ENCODE measurements around the gene SNHG17.

Gene SNHG17

GRCh38 chr20:38454556-38455473 is 19.7 kb upstream of the SNHG17 start:
- TF ChIP-seq CTCF (IDR thresholded peaks at IDR 0.05; ENCODE audit: low read depth, low read length): no peak
- no peak overlapping the region for H3K4me3 ChIP-seq (replicated peaks in 1 of 2; ENCODE audit: low read depth in 2 of 2, low read length in 2 of 2)
- DNase-seq (ENCODE audit: low read depth in 2 of 2): no peak

GRCh38 chr20:38453941-38454340 is 18.8 kb upstream of the SNHG17 start:
- no peak for DNase-seq (ENCODE audit: low read depth in 2 of 2)
- TF ChIP-seq CTCF (IDR thresholded peaks at IDR 0.05; ENCODE audit: low read depth, low read length): no peak
- no peak overlapping the region for H3K4me3 ChIP-seq (replicated peaks in 1 of 2; ENCODE audit: low read depth in 2 of 2, low read length in 2 of 2)

- no peak overlapping the region for H3K4me3 ChIP-seq (replicated peaks in 1 of 2; ENCODE audit: low read depth in 2 of 2, low read length in 2 of 2)
- DNase-seq (ENCODE audit: low read depth in 2 of 2): peak; percentile 68 to 79
- TF ChIP-seq CTCF (IDR thresholded peaks at IDR 0.05; ENCODE audit: low read depth, low read length): no peak
Measured at GRCh38 chr20:38452880-38453624, 17.9 kb upstream of the SNHG17 start.

- peak in 1 of 2 donors; percentile 89 for DNase-seq (ENCODE audit: low read depth in 2 of 2)
- no peak overlapping the region for H3K4me3 ChIP-seq (replicated peaks in 1 of 2; ENCODE audit: low read depth in 2 of 2, low read length in 2 of 2)
- no peak for TF ChIP-seq CTCF (IDR thresholded peaks at IDR 0.05; ENCODE audit: low read depth, low read length)
Measured at GRCh38 chr20:38450412-38450975, 15.4 kb upstream of the SNHG17 start.

- TF ChIP-seq CTCF (IDR thresholded peaks at IDR 0.05; ENCODE audit: low read depth, low read length): no peak
- no peak for DNase-seq (ENCODE audit: low read depth in 2 of 2)
- no peak overlapping the region for H3K4me3 ChIP-seq (replicated peaks in 1 of 2; ENCODE audit: low read depth in 2 of 2, low read length in 2 of 2)
Measured at GRCh38 chr20:38449046-38449445, 13.9 kb upstream of the SNHG17 start.

GRCh38 chr20:38447931-38448675 is 13.0 kb upstream of the SNHG17 start:
- no peak for TF ChIP-seq CTCF (IDR thresholded peaks at IDR 0.05; ENCODE audit: low read depth, low read length)
- no peak overlapping the region for H3K4me3 ChIP-seq (replicated peaks in 1 of 2; ENCODE audit: low read depth in 2 of 2, low read length in 2 of 2)
- no peak for DNase-seq (ENCODE audit: low read depth in 2 of 2)
